Ectodermal cell (in vitro differentiated cells): ENCODE measurements around the gene TACR1.

Experiments
- H3K27ac ChIP-seq: 2 replicates; pipeline ENCODE4 v1.7.0; 2013; ENCODE audit warnings: mild to moderate bottlenecking, low read depth, low read length; ENCODE audit not compliant: insufficient read depth, poor library complexity, severe bottlenecking
- H3K27me3 ChIP-seq: 2 replicates; pipeline ENCODE4 v1.7.0; 2013; ENCODE audit warnings: mild to moderate bottlenecking, low read length; ENCODE audit not compliant: insufficient read depth, control insufficient read depth, poor library complexity, severe bottlenecking
- H3K36me3 ChIP-seq: one replicate; pipeline ENCODE4 v1.7.0; 2013; ENCODE audit warnings: low read length; ENCODE audit not compliant: control insufficient read depth, insufficient read depth
- H3K4me1 ChIP-seq: one replicate; pipeline ENCODE4 v1.7.0; 2013; ENCODE audit warnings: low read length; ENCODE audit not compliant: control insufficient read depth, insufficient read depth
- H3K4me3 ChIP-seq: 2 replicates; pipeline ENCODE4 v1.7.0; 2013; ENCODE audit warnings: low read depth, low read length, control low read depth; ENCODE audit not compliant: insufficient read depth
- H3K9me3 ChIP-seq: 2 replicates; pipeline ENCODE4 v1.7.0; 2013; ENCODE audit warnings: mild to moderate bottlenecking, low read length, moderate library complexity; ENCODE audit not compliant: control insufficient read depth
- WGBS, 2 experiments: methylation state at CpG; one replicate each; pipeline ENCODE4 v1.1.7; 2013; ENCODE audit warnings: missing lambda C conversion rate in 2 of 2; 5-methylcytosine and 5-hydroxymethylcytosine counted together

TACR1 gene

GRCh38 chr2:75025633-75026380 is 173.5 kb downstream of the TACR1 start:
- Histone ChIP-seq H3K4me3 (no peak overlapping the region), H3K9me3 (no peaks in the 10 kb centered on the region), H3K27ac (no peak overlapping the region), H3K27me3 (no peaks in the 10 kb centered on the region), H3K4me1 (peaks cover 6% of the 10 kb centered on the region), H3K36me3 (no peaks in the 10 kb centered on the region)
- 89 to 93% methylated on average over 2 of the region's 2 CpGs for WGBS, 2 experiments

- Histone ChIP-seq H3K9me3 (no peaks in the 10 kb centered on the region), H3K36me3 (no peaks in the 10 kb centered on the region), H3K4me1 (peaks cover 6% of the 10 kb centered on the region), H3K27me3 (no peaks in the 10 kb centered on the region), H3K4me3 (no peak overlapping the region), H3K27ac (no peak overlapping the region)
Measured at GRCh38 chr2:75025216-75025615, 174.1 kb downstream of the TACR1 start.

GRCh38 chr2:75023666-75024455 is 175.5 kb downstream of the TACR1 start:
- Histone ChIP-seq H3K4me1 (peaks cover 6% of the 10 kb centered on the region), H3K27me3 (no peaks in the 10 kb centered on the region), H3K4me3 (no peak overlapping the region), H3K36me3 (no peaks in the 10 kb centered on the region), H3K27ac (no peak overlapping the region), H3K9me3 (no peaks in the 10 kb centered on the region)
- WGBS, 2 experiments: 90 to 95% methylated on average over 3 of the region's 3 CpGs

GRCh38 chr2:75022516-75022915 is 176.8 kb downstream of the TACR1 start:
- H3K36me3 ChIP-seq: no peaks in the 10 kb centered on the region
- H3K9me3 ChIP-seq: no peaks in the 10 kb centered on the region
- H3K27me3 ChIP-seq: no peaks in the 10 kb centered on the region
- H3K4me1 ChIP-seq: peaks cover 6% of the 10 kb centered on the region
- no peak overlapping the region for H3K27ac ChIP-seq
- no CpG with 5 or more reads among the region's 1 CpG for WGBS, 2 experiments
- H3K4me3 ChIP-seq: no peak overlapping the region

- peaks cover 6% of the 10 kb centered on the region for H3K4me1 ChIP-seq
- 83 to 92% methylated on average over 1 of the region's 1 CpG for WGBS, 2 experiments
- no peak overlapping the region for H3K27ac ChIP-seq
- H3K27me3 ChIP-seq: no peaks in the 10 kb centered on the region
- no peaks in the 10 kb centered on the region for H3K9me3 ChIP-seq
- no peaks in the 10 kb centered on the region for H3K36me3 ChIP-seq
- H3K4me3 ChIP-seq: no peak overlapping the region
Measured at GRCh38 chr2:75021672-75022071, 177.6 kb downstream of the TACR1 start.

- H3K27me3 ChIP-seq: no peaks in the 10 kb centered on the region
- no peaks in the 10 kb centered on the region for H3K36me3 ChIP-seq
- H3K4me1 ChIP-seq: peaks cover 6% of the 10 kb centered on the region
- H3K27ac ChIP-seq: no peak overlapping the region
- H3K9me3 ChIP-seq: no peaks in the 10 kb centered on the region
- WGBS, 2 experiments: 92 to 94% methylated on average over 11 of the region's 11 CpGs
- H3K4me3 ChIP-seq: no peak overlapping the region
Measured at GRCh38 chr2:75020476-75020875, 178.8 kb downstream of the TACR1 start.

- 90 to 100% methylated on average over 2 of the region's 2 CpGs for WGBS, 2 experiments
- Histone ChIP-seq H3K9me3 (no peaks in the 10 kb centered on the region), H3K27me3 (no peaks in the 10 kb centered on the region), H3K27ac (no peak overlapping the region), H3K4me1 (peaks cover 6% of the 10 kb centered on the region), H3K4me3 (no peak overlapping the region), H3K36me3 (no peaks in the 10 kb centered on the region)
Measured at GRCh38 chr2:75019790-75020189, 179.5 kb downstream of the TACR1 start.

- Histone ChIP-seq H3K36me3 (no peaks in the 10 kb centered on the region), H3K27ac (no peak overlapping the region), H3K27me3 (no peaks in the 10 kb centered on the region), H3K9me3 (no peaks in the 10 kb centered on the region), H3K4me1 (no peaks in the 10 kb centered on the region), H3K4me3 (no peak overlapping the region)
- WGBS, 2 experiments: 83% methylated on average over 1 of the region's 2 CpGs; no CpG with 5 or more reads in 1 of the 2 experiments
Measured at GRCh38 chr2:75018162-75018561, 181.2 kb downstream of the TACR1 start.

- H3K36me3 ChIP-seq: no peaks in the 10 kb centered on the region
- H3K27me3 ChIP-seq: no peaks in the 10 kb centered on the region
- H3K27ac ChIP-seq: no peak overlapping the region
- H3K9me3 ChIP-seq: no peaks in the 10 kb centered on the region
- WGBS, 2 experiments: 84 to 96% methylated on average over 4 to 8 of the region's 8 CpGs
- H3K4me3 ChIP-seq: no peak overlapping the region
- no peaks in the 10 kb centered on the region for H3K4me1 ChIP-seq
Measured at GRCh38 chr2:75012080-75012479, 187.2 kb downstream of the TACR1 start.

- no peaks in the 10 kb centered on the region for H3K36me3 ChIP-seq
- WGBS, 2 experiments: 96 to 100% methylated on average over 1 of the region's 1 CpG
- no peak overlapping the region for H3K4me3 ChIP-seq
- H3K9me3 ChIP-seq: no peaks in the 10 kb centered on the region
- no peak overlapping the region for H3K27ac ChIP-seq
- H3K27me3 ChIP-seq: no peaks in the 10 kb centered on the region
- H3K4me1 ChIP-seq: no peaks in the 10 kb centered on the region
Measured at GRCh38 chr2:75010571-75010970, 188.7 kb downstream of the TACR1 start.
